IPS-15b (cell line): ENCODE measurements around the gene CTDSPL.

ENCODE experiments used
- H3K27me3 ChIP-seq: one replicate; pipeline ENCODE4 v1.6.1; 2013; ENCODE audit warnings: low read length; ENCODE audit not compliant: control insufficient read depth, insufficient read depth
- H3K36me3 ChIP-seq: one replicate; pipeline ENCODE4 v1.6.1; 2013; ENCODE audit warnings: low read length; ENCODE audit not compliant: control insufficient read depth, insufficient read depth
- H3K4me1 ChIP-seq: one replicate; pipeline ENCODE4 v1.6.1; 2013; ENCODE audit warnings: mild to moderate bottlenecking, low read length; ENCODE audit not compliant: control insufficient read depth, insufficient read depth
- H3K4me3 ChIP-seq: one replicate; pipeline ENCODE4 v1.5.1; 2013; ENCODE audit warnings: low read depth, low read length
- H3K9ac ChIP-seq: one replicate; pipeline ENCODE4 v1.6.1; 2013; ENCODE audit warnings: low read depth, mild to moderate bottlenecking, low read length
- H3K9me3 ChIP-seq: one replicate; pipeline ENCODE4 v1.6.1; 2013; ENCODE audit warnings: mild to moderate bottlenecking, low read length; ENCODE audit not compliant: control insufficient read depth, insufficient read depth

Gene CTDSPL

DNA sequence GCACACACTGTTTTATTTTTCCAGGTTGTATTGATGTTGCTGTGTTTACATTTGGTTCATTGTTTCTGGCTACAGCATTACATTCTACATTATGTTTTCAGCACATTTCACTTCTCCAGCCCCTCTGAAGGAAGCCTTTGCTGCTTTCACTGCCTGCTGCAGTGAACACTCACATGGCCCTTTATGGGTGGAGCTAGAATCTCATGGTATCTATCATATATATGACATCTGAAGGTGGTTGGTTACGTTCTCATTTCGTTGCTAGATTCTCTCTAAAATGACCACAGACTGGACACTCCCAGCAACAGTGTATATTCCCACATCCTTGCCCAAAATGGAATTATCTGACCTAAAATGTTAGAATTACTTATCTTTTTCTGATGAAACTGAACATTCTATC is 35.2 kb upstream of the CTDSPL start:
- no peaks in the 10 kb centered on the region for H3K27me3 ChIP-seq
- H3K9me3 ChIP-seq, result no peaks in the 10 kb centered on the region
- no peaks in the 10 kb centered on the region for H3K4me1 ChIP-seq
- H3K9ac ChIP-seq, result no peak overlapping the region
- H3K36me3 ChIP-seq, result no peaks in the 10 kb centered on the region
- no peak overlapping the region for H3K4me3 ChIP-seq

DNA sequence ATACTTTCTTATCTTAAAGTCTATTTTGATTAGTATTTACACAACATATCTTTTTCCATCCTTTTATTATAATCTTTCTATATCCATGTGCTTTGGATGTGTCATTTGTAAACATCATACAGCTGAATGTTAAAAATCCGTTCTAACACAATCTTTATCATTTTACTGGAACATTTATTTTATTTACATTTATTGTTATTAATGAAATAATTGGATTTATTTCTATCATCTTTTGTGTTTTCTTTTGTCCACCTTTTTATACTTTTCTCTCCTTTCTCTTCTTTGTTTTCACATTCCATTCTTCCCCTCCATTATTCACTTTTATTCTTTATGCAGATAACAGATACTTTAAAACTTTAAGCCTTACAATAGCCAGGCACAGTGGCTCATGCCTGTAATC is 34.7 kb upstream of the CTDSPL start:
- Histone ChIP-seq H3K4me1 (no peaks in the 10 kb centered on the region), H3K27me3 (no peaks in the 10 kb centered on the region), H3K9me3 (no peaks in the 10 kb centered on the region), H3K4me3 (no peak overlapping the region), H3K9ac (no peak overlapping the region), H3K36me3 (no peaks in the 10 kb centered on the region)

DNA sequence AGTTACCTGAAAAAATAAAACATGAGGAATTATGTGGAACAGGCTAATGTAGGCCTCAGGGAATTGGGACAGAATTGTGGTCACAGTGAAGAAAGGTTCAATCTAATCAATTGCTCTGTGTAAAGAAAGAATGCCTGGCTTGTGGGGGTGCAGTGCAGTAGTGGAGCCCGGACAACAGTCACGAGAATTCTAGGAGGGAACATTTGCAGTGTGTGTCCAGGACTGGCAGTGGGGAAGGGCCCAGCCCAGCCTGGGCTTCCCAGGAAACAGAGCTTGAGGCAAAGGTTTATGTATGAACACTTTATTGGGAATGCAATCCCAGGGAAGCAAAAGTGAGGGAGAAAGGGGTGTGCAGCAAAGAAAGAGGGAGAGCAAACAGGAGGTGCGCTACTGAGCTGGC is 29.2 kb upstream of the CTDSPL start:
- no peak overlapping the region for H3K4me3 ChIP-seq
- no peaks in the 10 kb centered on the region for H3K4me1 ChIP-seq
- no peaks in the 10 kb centered on the region for H3K36me3 ChIP-seq
- H3K9ac ChIP-seq, result no peak overlapping the region
- H3K9me3 ChIP-seq, result no peaks in the 10 kb centered on the region
- H3K27me3 ChIP-seq, result no peaks in the 10 kb centered on the region

DNA sequence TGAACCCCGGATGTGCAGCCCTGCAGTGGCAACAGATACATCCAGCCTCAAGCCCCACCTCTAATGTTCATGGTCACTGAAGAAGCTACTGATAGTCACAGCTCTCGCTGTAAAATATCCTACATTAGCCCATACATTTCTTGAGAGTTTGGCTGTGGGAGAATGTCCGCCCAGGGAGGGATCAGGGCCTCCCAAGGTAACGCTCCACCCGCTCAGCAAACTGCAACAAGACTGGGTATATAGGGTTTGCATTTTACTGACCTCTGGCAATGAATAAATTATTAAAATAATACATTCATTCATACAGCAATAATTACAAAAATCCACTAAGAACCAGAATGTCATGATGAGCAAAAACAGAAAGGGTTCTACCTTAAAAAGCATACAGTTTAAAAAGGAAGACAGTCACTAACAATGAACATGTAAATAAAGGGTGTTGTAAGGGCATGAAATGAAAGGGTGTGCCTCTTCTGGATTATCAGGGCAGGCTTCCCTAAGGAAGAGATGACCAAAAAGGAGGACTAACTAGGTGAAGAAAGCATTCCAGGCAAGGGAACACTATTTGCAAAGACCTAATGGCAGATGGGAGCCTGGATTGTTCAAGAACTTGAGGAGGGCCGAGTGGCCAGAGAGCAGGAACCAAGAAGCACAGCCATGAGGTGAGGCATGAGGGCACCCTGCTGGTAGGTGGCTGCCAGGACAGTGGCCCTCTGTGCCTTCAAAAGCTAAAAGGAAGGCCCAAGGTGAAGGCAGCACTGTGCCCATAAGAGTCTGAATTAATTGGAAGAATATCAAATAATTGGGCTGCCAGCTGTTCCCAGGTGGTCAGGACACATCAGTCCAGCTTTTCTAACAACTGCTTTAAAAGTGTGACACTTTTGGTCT is 28.1 kb upstream of the CTDSPL start:
- no peaks in the 10 kb centered on the region for H3K27me3 ChIP-seq
- no peak overlapping the region for H3K4me3 ChIP-seq
- no peaks in the 10 kb centered on the region for H3K36me3 ChIP-seq
- no peaks in the 10 kb centered on the region for H3K9me3 ChIP-seq
- H3K9ac ChIP-seq, result no peak overlapping the region
- no peaks in the 10 kb centered on the region for H3K4me1 ChIP-seq

DNA sequence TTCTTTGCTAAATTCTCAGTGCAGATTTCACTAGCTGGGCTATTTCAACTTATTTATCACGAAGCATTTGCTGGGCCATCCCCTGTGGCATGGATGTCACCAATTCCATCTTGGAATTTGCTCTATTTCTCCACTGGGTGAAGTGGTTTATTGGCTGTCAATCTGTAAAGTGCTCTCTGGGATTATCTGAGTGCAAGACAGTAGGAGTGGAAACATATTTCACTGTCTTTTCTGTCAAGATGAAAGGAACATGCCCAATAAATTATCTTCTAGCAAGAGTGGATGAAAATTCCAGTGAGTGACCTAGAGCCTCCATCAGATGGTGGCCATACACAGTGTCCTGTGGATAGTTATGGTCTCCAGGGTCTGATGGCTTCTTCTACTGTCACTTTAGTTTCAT is 25.1 kb upstream of the CTDSPL start:
- Histone ChIP-seq H3K9ac (no peak overlapping the region), H3K4me3 (no peak overlapping the region), H3K9me3 (no peaks in the 10 kb centered on the region), H3K4me1 (peaks cover 2% of the 10 kb centered on the region), H3K36me3 (no peaks in the 10 kb centered on the region), H3K27me3 (no peaks in the 10 kb centered on the region)

DNA sequence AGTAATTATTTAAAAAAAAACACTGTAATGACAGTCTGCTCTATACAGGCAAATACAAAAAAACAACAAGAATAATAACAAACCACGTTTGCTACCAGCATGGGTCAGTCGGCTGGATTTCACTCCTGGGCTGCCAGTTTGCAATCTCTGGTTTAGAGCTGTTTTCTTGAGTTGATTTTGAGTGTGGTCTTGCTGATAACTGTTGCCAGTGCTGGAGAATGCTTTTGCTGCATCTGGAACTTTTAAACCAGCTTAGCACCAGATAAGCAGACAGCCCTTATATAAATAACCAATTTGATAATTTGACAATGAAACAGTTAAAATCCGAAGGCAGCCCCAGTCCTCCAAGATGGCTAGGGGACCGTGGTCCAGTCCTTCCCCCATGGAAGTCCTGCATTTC is 14.0 kb upstream of the CTDSPL start:
- Histone ChIP-seq H3K4me3 (no peak overlapping the region), H3K9ac (no peak overlapping the region), H3K36me3 (no peaks in the 10 kb centered on the region), H3K27me3 (no peaks in the 10 kb centered on the region), H3K4me1 (no peaks in the 10 kb centered on the region), H3K9me3 (no peaks in the 10 kb centered on the region)

DNA sequence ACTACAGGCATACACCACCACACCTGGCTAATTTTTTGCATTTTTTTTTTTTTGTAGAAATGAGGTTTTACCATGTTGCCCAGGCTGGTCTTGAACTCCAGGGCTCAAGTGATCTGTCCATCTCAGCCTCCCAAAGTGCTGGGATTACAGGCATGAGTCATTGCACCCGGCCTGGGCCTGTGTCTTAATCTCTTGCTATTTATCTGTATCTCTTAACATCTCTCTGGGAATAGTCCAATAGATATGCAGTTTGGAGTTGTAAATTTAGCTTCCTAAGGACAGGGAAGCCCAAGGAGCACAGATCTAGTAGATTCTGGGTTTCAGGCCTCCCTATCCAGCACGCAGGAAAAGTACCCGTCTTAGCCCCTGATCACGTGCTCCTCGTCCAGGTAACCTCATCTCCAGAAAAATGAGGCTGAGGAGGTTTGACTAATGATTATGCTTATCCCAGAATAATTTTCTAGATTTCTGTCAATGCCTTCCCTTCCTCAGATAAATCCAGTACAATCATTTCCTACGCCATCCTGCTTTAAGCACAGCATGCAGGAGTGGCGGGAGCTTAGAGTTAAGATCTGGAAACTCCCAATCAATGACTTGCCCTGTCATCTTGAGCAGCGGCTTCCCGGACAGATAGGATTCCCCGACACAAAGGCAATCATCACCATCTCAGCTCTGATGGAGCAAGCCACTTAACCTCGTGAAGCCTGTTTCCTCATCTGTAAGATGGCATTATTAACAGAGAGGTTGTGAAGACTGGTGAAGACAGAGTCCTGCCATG is 12.3 kb upstream of the CTDSPL start:
- H3K36me3 ChIP-seq, result no peaks in the 10 kb centered on the region
- no peaks in the 10 kb centered on the region for H3K4me1 ChIP-seq
- no peaks in the 10 kb centered on the region for H3K9me3 ChIP-seq
- H3K27me3 ChIP-seq, result no peaks in the 10 kb centered on the region
- H3K9ac ChIP-seq, result no peak overlapping the region
- H3K4me3 ChIP-seq, result no peak overlapping the region

DNA sequence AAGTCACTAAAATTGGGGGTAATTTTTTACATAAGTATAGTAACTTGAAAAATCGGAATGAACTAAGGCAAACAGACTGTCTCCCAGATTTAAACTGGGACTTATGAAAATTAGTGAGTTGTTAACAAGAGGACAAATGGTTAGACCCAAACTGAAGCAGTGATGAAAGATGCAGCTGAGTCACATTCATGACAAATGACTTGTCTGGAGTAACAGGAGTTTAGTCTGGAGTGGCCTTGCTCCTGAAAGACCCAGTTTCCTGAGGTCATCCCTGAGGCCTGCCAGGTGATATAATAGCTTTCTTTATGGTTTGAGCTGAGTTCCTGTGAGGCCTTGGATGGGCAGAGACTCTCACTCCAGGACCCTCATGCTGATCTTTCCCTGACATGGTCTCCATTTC is 9.6 kb upstream of the CTDSPL start:
- Histone ChIP-seq H3K27me3 (no peaks in the 10 kb centered on the region), H3K9me3 (no peaks in the 10 kb centered on the region), H3K4me3 (no peak overlapping the region), H3K9ac (no peak overlapping the region), H3K4me1 (no peaks in the 10 kb centered on the region), H3K36me3 (no peaks in the 10 kb centered on the region)

DNA sequence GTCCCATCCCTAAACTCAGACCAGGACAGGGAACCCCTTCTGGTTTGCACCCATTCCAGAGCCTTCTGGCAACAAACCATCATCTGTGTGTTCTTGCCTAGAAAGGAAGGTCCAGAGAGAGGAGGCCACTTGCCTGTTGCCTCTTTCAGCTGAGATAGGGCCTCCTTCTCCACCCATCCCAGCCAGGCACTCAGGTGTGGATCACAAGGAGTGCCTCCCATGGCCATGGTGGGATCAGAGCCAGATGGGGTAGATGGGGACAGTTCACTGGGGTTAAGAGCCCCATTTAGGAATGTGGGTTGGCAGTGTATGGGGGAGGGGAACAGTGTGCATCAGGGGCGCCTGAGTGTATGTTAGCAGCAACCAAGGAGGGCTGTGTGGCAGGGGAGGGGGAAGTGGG is 8.9 kb upstream of the CTDSPL start:
- Histone ChIP-seq H3K9me3 (no peaks in the 10 kb centered on the region), H3K9ac (no peak overlapping the region), H3K4me1 (no peaks in the 10 kb centered on the region)

DNA sequence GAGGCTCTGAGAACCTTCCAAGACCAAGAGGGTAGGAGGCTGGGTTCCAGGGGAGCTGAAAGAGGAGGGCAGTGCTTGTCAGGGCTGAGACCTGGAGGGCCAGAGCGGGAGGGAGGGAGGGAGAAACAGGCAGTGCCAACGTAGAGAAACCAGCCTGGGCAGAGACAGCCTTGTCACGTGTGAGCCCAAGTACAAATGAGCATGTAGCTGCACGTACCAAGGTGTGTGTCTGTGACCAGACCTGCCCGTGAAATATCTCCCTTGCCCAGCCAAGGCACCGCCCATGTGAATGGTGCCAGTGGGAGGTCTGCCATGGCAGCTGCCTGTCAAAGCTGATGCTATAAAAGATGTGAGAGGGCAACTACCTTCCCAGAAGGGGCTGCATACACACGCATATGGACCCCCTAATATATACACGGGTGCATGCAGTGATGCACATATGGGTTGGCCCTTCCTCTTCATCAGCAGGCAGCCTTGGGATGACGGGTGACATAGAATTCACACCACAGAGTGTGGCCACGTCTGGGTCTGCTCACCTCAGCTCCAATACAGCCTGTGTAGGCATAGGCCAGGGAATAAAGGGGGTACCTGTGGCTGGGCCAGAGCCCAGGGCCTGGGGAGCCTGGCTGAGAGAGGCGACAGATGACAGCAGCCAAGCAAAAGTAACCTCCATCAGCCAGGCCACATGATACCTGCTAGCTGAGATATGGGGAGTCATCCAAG is 7.8 kb upstream of the CTDSPL start:
- Histone ChIP-seq H3K27me3 (no peaks in the 10 kb centered on the region), H3K9me3 (no peaks in the 10 kb centered on the region), H3K36me3 (no peaks in the 10 kb centered on the region), H3K4me3 (no peak overlapping the region), H3K9ac (no peak overlapping the region), H3K4me1 (no peaks in the 10 kb centered on the region)

More for the DNA sequence above, 8.9 kb upstream of the CTDSPL start:
- H3K36me3 ChIP-seq, result no peaks in the 10 kb centered on the region
- H3K4me3 ChIP-seq, result no peak overlapping the region
- no peaks in the 10 kb centered on the region for H3K27me3 ChIP-seq

DNA sequence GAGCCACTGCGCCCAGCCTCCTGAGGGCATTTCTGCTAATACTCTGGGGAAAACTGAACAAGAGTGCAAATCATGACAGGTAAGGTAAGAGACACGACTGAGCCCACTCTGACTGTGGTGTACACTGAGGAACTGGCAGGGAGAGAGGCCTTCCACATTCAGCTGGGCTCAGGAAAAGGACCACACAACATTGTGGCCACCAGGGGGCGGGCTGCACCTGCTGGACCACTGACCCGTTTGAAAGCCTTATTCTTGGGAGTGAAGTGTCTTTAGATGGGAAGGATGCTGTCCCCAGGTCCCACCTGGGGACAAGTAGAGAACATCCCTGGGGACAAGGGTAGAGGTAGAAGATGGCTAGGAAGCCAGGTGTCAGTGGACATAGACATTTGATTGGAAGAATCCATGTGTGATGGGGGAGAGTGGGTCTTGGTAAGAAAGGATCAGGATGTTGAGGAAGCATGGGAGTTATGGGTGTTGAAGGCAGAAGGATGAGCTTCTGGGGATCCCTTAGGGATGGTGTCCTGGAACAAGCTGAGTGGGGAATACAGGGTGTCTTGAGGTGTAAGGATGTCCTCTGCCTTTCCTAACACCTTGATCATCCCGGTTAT is 6.2 kb upstream of the CTDSPL start:
- Histone ChIP-seq H3K9me3 (no peaks in the 10 kb centered on the region), H3K4me1 (peaks cover 3% of the 10 kb centered on the region), H3K36me3 (no peaks in the 10 kb centered on the region), H3K4me3 (no peak overlapping the region), H3K9ac (no peak overlapping the region), H3K27me3 (peaks cover 12% of the 10 kb centered on the region)
